Endothelial cell (in vitro differentiated cells): Measurements from ENCODE around the gene PRR23B. TPM values are rescaled to one million over a fixed set of nuclear protein-coding genes. Genes with fewer than 3 reads are reported as not detected.

Experiments
- DNase-seq: peaks from one replicate; pipeline ENCODE4 v3.0.0; 2021; ENCODE audit warnings: low spot score
- H3K27ac Mint-ChIP-seq: one replicate; pipeline ENCODE4 v1.8.0; 2021; ENCODE audit warnings: mixed read lengths, inconsistent platforms; ENCODE audit not compliant: unreplicated experiment
- H3K27me3 Mint-ChIP-seq: one replicate; pipeline ENCODE4 v1.8.0; 2021; ENCODE audit warnings: mild to moderate bottlenecking, moderate library complexity, mixed read lengths, inconsistent platforms; ENCODE audit not compliant: unreplicated experiment
- H3K36me3 Mint-ChIP-seq: one replicate; pipeline ENCODE4 v1.8.0; 2021; ENCODE audit warnings: mild to moderate bottlenecking, low read depth, mixed read lengths, inconsistent platforms; ENCODE audit not compliant: unreplicated experiment
- H3K4me1 Mint-ChIP-seq: one replicate; pipeline ENCODE4 v1.8.0; 2021; ENCODE audit warnings: mild to moderate bottlenecking, mixed read lengths, inconsistent platforms; ENCODE audit not compliant: unreplicated experiment
- H3K4me3 Mint-ChIP-seq: one replicate; pipeline ENCODE4 v1.8.0; 2021; ENCODE audit warnings: mild to moderate bottlenecking, mixed read lengths, inconsistent platforms; ENCODE audit not compliant: unreplicated experiment
- H3K9me3 Mint-ChIP-seq: one replicate; pipeline ENCODE4 v1.8.0; 2021; ENCODE audit warnings: mixed read lengths, inconsistent platforms; ENCODE audit not compliant: unreplicated experiment
- CTCF ChIP-seq: fragments of 200-600 bp; sonication (generic); IDR thresholded peaks from one replicate; pipeline ENCODE4 v1.5.0; 2021; ENCODE audit warnings: antibody characterized with exemption; ENCODE audit not compliant: unreplicated experiment
- total RNA-seq: library from RNA; stranded (reverse); fragmentation: NEBNext Ultra II Directional; extraction: Animal tissue kit (Norgen Biotek cat#: 25700); gene quantifications from one replicate; pipeline ENCODE4 v1.2.1, GENCODE V29; 2021; ENCODE audit not compliant: unreplicated experiment

Gene PRR23B
- total RNA-seq, 1 donor from 2014 or later, result not detected

- Mint-ChIP-seq H3K4me1 (no peaks in the 10 kb centered on the region), H3K36me3 (no peaks in the 10 kb centered on the region), H3K27ac (no peak overlapping the region), H3K27me3 (no peaks in the 10 kb centered on the region), H3K4me3 (no peak overlapping the region), H3K9me3 (no peaks in the 10 kb centered on the region)
- TF ChIP-seq CTCF, result no peak
- no peak for DNase-seq
Observed at GRCh38 chr3:138995706-138996105, 25.0 kb downstream of the PRR23B start.

- H3K36me3 Mint-ChIP-seq, result no peaks in the 10 kb centered on the region
- TF ChIP-seq CTCF, result no peak
- no peaks in the 10 kb centered on the region for H3K9me3 Mint-ChIP-seq
- H3K4me1 Mint-ChIP-seq, result no peaks in the 10 kb centered on the region
- no peak overlapping the region for H3K4me3 Mint-ChIP-seq
- no peak for DNase-seq
- no peak overlapping the region for H3K27ac Mint-ChIP-seq
- peaks cover 1% of the 10 kb centered on the region for H3K27me3 Mint-ChIP-seq
Observed at GRCh38 chr3:138987181-138987580, 33.5 kb downstream of the PRR23B start.

- peaks cover 3% of the 10 kb centered on the region for H3K27me3 Mint-ChIP-seq
- no peak overlapping the region for H3K27ac Mint-ChIP-seq
- H3K4me1 Mint-ChIP-seq, result no peaks in the 10 kb centered on the region
- no peak for DNase-seq
- no peaks in the 10 kb centered on the region for H3K9me3 Mint-ChIP-seq
- no peak overlapping the region for H3K4me3 Mint-ChIP-seq
- H3K36me3 Mint-ChIP-seq, result no peaks in the 10 kb centered on the region
- TF ChIP-seq CTCF, result no peak
Observed at GRCh38 chr3:138985932-138986331, 34.8 kb downstream of the PRR23B start.

GRCh38 chr3:138984816-138985215, 35.9 kb downstream of the PRR23B start:
- H3K27me3 Mint-ChIP-seq, result peaks cover 2% of the 10 kb centered on the region
- no peaks in the 10 kb centered on the region for H3K4me1 Mint-ChIP-seq
- no peaks in the 10 kb centered on the region for H3K9me3 Mint-ChIP-seq
- no peak for TF ChIP-seq CTCF
- no peak for DNase-seq
- H3K36me3 Mint-ChIP-seq, result no peaks in the 10 kb centered on the region
- H3K27ac Mint-ChIP-seq, result no peak overlapping the region
- no peak overlapping the region for H3K4me3 Mint-ChIP-seq

- Mint-ChIP-seq H3K9me3 (no peaks in the 10 kb centered on the region), H3K27me3 (peaks cover 4% of the 10 kb centered on the region), H3K4me3 (no peak overlapping the region), H3K27ac (no peak overlapping the region), H3K36me3 (no peaks in the 10 kb centered on the region), H3K4me1 (no peaks in the 10 kb centered on the region)
- DNase-seq, result no peak
- no peak for TF ChIP-seq CTCF
Observed at GRCh38 chr3:138976047-138976446, 44.7 kb downstream of the PRR23B start.
